IPS-NIHi11 (cell line): ENCODE data around the gene KCNH3.

Experiments used
- DNase-seq: peaks from one replicate; pipeline ENCODE4 v3.0.0; 2012; ENCODE audit warnings: mixed read lengths, low spot score

The KCNH3 gene

DNA sequence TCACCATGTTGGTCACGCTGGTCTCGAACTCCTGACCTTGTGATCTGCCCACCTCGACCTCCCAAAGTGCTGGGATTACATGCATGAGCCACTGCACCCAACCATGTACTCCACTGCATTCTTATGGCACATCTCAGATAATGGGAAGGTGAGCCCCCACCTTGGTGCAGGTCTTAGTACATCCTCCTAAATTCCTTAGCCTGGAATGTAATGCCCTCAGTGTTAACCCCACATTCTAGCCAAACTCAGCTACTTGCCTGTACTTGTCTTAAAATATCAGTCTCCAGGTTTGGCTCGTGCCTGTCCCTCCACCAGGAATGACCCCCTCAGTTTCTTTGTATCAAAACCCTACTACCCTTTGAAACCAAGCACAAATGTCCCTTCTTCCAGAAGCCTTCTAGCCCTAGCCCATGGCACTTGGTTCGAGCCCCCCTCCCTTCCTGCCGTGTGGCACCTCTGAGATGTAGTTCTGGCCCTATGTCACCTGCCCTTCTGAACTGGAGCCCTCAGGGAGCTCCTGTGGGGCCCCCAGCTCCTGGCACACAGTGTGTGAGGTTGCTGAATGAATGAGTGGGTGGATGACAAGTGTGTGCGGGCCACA lies 8.4 kb downstream of the KCNH3 start:
- DNase-seq: no peak

DNA sequence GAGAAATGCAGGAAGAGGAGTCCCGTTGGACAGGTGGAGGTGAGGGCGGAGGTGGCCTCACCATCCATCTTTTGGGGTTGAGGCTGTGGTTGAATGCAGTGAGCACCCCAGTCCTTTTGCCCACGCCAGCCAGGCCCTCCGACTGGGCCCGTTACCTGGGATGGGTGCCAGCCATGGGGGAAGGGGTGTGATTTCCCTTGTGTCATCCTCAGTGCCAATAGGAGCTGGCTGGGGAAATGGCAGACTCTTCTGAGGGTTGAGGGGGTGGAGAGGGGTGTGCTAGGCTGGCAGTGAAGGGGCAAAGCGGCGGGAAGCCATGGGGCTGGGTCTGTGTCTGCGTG lies 9.6 kb downstream of the KCNH3 start:
- no peak for DNase-seq

DNA sequence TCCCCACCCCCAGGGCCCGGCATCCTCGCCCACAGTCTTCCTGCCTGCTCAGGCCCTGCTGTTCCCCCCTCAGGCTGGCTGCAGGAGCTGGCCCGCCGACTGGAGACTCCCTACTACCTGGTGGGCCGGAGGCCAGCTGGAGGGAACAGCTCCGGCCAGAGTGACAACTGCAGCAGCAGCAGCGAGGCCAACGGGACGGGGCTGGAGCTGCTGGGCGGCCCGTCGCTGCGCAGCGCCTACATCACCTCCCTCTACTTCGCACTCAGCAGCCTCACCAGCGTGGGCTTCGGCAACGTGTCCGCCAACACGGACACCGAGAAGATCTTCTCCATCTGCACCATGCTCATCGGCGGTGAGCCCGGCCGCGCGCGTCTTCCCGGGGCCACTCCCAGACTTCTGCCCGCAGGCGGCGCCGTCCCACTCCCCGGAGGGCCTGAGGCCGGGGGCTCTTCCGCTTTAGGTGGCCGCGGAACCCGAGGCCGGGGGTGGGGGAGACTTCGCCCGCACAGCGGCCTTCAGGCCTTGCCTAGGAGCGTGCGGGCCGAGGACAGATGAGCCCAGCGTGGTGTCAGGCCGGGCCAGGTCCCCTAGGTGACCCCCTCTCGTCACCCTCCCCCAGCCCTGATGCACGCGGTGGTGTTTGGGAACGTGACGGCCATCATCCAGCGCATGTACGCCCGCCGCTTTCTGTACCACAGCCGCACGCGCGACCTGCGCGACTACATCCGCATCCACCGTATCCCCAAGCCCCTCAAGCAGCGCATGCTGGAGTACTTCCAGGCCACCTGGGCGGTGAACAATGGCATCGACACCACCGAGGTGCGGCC lies 10.2 kb downstream of the KCNH3 start:
- peak; percentile 82 for DNase-seq

DNA sequence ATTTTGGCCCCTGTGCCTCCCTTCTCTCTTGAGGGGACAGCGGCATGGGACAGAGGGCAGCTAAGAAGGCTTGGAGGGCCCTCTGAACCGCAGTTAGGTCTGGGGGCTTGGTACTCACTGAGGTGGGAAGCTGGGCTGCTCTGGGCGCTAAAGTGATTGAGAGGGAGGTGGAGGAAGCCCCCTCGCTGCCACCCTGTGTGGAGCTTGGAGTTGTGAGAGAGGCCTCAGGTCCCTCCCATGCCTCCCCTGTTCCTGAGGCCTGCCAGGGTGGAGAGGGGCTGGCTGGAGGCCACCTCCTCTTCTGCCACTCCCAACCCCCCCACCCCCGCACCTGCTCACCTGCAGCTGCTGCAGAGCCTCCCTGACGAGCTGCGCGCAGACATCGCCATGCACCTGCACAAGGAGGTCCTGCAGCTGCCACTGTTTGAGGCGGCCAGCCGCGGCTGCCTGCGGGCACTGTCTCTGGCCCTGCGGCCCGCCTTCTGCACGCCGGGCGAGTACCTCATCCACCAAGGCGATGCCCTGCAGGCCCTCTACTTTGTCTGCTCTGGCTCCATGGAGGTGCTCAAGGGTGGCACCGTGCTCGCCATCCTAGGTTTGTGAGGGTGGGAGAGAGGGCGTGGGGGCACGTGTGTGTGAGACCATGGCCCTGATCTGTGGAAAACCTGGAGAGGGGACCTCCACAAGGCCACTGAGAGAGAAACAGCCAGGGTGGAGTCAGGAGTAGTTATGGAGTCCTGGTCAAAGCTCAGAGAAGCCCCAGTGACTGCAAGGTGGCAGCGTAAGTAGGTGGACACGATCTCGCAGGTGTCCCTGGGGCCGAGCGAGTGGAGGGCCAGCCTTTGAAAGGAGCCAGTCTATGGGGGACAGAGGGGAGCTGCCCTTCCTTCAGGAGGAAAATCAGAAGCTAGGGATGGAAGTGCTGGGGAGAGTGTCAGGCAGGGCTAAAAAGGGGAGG lies 11.2 kb downstream of the KCNH3 start:
- DNase-seq: no peak

DNA sequence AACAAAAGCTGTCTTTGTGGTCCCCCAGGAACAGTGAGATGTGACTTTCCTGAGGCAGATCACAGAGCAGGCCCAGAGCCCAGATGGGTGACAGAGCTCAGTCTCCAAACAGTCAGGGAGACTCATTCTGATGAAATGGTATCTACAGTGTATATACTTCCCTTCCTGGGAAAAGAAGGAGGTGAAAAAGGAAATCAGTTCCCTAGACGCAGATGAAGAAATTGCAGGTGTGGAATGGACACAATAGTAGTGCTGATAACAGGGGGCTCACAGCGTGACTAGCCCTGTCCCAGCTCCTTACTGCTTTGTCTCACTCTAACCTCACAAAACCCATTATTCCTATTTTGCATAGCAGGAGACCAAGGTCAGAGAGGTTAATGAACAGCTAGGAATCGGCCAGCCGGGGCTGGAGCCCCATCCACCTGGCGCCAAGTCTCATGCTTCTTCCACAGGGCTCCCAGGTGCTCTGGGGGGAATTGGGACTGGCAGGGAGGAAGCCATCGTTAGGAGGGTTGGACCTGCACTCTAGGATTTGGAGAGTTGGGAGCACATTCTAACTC lies 11.9 kb downstream of the KCNH3 start:
- no peak for DNase-seq

DNA sequence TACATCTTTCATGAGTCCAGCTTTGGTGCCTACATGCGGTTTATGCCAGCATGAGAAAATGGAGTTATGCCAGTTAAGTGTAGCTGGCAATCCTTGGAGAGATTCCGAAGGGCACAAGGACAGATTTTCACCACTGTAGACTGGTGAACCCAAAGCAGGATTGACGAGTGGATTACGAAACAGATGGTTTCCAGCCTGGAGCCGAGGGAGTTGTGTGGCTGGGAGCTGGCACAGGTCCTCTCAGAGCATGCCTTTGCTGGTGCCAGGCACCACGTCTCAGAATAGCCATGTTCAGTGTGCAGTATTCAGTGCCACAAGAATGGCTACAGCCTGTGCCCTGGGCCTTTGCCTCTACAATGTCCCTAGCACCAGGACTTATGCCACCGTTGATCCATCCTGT lies 13.2 kb downstream of the KCNH3 start:
- no peak for DNase-seq

DNA sequence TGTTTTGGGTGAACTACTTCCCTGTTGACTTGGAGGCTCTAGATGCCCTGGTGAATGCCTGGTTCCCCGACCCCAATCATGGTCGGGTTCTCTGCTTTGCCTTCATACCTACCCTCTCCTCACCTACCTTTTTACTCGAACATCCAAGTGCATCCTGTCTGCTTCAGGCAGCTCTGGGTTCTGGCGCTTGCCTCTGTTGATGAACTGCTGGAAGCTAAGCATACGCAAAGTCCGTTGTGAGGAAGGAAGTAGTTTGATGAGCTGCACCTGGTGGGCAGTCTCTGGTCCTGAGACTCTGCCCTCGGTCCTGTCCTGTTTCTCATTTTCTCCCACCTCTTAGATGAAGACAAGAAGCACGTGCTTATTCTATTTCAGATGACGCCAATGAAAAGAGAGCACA lies 13.6 kb downstream of the KCNH3 start:
- no peak for DNase-seq

DNA sequence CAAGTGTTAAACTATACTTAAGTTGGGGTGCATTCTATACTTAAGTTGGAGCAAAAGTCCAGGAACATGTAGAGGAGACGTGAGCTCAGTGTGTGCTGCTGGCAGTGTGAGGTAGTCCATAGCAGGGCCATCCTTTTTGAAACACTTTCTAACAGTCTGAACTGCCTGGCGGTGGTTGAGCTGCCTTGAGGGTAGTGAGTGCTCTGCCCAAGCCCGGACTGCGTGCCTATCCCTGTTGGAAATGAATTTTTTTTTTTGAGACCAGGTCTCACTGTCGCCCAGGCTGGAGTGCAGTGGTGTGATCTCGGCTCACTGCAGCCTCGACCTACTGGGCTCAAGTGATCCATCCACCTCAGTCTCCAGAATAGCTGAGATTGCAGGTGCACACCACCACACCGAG lies 14.1 kb downstream of the KCNH3 start:
- DNase-seq: no peak

DNA sequence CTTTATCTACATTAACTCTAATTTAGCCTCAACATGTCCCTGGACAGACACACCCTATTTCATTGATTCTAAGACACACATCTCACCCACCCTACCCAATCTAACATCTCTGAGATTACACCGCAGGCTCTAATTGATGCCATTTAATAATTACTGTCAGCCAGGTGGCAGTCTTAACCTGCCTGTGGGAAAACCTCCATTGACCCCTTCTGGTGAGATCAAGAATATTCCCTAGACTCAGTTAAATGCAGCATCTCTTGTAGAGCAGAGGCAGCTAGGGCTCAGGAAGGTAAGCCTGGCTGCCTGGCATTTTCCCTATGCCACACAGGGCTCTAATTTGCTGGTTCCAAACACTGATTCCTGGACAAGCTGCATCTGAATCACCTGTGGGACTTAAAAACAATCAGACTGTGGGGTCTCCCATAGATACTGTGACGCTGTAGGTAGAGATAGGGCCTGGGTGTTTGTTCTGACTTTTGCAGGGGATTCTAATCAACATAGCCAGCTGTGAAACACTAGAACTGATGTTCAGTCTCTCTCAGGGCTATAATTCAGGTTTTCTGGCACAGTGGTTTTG lies 14.8 kb downstream of the KCNH3 start:
- DNase-seq: peak; percentile 73

DNA sequence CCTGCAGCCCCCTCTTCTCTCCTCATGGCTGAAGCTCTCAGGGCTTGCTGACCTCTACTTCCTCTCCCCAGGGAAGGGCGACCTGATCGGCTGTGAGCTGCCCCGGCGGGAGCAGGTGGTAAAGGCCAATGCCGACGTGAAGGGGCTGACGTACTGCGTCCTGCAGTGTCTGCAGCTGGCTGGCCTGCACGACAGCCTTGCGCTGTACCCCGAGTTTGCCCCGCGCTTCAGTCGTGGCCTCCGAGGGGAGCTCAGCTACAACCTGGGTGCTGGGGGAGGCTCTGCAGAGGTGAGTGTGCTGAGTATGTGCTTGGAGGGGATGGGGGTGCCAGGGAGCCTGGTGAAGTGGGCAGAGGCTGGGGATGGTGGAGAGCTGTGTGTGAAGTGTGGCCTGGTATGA lies 15.4 kb downstream of the KCNH3 start:
- no peak for DNase-seq

DNA sequence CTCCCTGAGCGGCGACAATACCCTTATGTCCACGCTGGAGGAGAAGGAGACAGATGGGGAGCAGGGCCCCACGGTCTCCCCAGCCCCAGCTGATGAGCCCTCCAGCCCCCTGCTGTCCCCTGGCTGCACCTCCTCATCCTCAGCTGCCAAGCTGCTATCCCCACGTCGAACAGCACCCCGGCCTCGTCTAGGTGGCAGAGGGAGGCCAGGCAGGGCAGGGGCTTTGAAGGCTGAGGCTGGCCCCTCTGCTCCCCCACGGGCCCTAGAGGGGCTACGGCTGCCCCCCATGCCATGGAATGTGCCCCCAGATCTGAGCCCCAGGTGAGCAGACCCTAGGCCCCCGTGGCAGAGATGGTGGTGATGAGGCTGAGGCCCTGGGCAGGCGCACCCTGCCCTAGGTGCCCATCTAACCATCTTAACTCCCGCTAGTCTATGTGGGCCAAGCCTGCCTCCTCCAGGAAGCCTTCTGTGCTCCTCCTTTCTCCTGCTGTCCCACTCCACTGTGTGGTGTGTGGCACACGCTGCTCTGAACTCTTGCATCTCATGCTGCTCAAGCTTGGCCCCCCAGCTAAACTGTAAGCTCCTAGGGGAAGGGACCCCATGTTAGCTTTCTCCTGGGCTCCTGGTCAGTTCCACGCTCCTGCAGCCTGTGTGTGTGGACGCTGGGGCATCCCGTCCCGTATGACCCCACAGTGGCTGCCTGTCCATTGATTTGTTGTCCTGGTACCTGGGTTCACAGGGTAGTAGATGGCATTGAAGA lies 17.0 kb downstream of the KCNH3 start:
- DNase-seq: no peak

DNA sequence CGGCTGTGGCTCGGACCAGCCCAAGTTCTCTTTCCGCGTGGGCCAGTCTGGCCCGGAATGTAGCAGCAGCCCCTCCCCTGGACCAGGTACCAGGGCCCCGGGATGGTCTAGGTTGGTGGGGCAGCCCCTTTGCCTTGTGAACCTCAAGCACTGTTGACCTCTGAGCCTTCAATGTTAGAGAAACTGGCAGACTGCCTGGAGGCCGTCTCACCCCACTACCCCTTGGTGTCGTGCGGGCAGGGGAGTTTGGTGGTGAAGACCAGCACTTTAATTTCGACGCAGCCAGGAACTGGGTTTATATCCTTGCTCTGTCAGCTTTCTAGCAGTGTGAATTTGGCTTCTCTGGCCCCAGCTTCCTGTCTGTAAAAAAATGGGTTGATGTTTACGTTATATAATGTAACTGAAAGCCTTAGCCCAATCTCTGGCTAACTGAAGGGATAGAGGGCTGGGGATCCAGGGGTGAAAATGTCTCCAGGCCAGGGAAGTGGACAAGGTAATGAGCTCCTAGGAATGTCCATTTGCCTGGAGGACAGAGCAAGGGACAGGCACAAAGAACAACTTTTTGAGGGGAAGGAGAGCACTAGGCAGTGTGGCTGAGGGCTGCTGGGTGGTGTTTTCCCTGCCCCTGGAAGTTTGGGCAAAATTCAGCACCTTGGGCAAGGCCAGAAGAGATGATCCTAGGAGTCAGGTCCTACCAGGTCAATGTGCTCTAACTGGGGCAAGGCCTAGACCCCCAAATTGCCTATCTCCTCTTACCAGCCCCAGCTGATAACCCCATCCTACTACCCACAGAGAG lies 17.8 kb downstream of the KCNH3 start:
- DNase-seq: no peak

DNA sequence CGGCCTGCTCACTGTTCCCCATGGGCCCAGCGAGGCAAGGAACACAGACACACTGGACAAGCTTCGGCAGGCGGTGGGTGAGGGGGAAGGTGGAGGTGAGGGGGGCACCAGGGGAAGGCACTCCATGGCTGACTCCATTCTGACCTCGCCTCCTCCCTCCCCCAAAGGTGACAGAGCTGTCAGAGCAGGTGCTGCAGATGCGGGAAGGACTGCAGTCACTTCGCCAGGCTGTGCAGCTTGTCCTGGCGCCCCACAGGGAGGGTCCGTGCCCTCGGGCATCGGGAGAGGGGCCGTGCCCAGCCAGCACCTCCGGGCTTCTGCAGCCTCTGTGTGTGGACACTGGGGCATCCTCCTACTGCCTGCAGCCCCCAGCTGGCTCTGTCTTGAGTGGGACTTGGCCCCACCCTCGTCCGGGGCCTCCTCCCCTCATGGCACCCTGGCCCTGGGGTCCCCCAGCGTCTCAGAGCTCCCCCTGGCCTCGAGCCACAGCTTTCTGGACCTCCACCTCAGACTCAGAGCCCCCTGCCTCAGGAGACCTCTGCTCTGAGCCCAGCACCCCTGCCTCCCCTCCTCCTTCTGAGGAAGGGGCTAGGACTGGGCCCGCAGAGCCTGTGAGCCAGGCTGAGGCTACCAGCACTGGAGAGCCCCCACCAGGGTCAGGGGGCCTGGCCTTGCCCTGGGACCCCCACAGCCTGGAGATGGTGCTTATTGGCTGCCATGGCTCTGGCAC lies 18.5 kb downstream of the KCNH3 start:
- no peak for DNase-seq

DNA sequence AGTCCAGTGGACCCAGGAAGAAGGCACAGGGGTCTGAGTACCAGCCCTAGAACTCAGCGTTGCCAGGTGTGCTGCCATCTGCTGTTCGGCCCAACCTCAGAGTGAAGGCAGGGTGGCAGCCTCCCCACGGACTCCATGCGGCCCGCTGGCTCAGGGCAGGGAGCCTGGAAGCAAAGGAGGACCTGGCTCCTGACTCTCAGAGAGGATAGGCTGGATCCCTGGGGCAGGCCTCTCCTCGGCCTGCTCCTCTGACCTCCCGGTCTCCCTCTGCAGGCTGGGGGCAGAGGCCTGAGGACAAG lies 19.0 kb downstream of the KCNH3 start:
- DNase-seq: no peak

DNA sequence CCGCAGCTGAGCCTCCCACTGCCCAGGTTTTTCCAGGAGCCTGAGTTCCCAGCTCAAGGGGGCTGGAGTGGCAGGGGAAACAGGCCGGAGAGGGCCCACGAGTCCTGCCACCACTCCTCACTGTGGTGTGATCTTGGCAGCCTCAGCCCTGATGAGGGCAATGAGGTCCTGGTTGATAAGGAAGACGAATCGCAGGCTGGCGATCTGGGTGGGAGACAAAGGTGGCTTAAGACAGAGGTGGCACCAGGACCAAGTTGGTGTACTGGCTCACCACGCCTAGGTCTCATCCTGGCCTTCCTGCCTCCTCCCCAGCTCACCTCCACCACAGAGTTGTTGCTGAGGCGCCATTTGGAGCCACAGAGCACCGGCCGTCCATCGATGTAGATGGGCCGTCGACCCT lies 19.7 kb downstream of the KCNH3 start:
- DNase-seq: no peak

DNA sequence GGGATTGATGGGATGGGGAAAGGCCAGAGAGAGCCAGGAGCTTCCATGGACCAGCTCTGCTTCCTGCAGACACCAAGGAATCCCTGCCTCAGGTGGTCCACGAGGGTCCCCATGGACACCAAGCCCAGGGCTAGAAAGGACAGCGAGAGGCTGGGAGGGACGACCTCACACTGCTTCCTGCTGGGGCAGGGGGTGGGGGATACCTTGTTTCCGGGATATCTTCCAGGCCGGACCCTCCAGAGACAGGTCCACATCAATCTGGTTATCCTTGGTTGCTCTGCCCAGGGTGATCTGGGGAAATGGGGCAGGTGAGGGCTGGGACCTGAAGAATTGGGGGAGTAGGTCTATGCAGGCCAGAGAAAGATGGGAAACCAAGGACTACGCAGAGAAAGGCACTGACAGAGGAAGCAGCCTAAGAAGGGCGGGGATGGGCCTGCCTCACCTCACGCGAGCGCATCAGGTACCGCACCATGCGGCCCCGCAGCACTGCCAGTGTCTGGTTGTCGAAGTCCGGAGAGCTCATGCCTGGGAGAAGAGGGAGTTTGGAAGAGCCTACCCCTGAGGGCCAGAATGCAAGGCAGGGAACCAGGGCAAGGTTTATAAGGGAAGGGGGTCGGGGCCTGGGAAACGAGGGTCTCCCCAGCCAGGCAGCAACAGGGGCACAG lies 20.3 kb downstream of the KCNH3 start:
- DNase-seq: no peak

DNA sequence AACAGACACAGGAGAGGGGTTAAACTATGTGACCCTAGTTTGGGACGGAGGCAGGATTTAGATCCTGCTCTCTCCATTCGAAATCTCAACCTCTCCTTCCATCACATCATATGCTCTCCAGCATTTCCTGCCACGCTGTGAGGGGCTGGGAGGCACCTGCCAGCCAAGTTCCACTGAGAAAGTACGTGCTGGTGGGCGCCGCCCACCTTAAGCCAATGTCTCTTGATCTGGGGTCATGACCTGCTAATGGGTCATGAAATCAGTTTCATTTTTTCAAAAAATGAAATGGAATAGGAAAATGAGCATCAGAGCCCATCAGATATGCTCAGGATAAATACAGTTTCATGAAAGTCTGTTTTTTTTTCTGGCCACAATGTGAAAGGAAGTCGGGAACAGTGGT lies 21.9 kb downstream of the KCNH3 start:
- no peak for DNase-seq

DNA sequence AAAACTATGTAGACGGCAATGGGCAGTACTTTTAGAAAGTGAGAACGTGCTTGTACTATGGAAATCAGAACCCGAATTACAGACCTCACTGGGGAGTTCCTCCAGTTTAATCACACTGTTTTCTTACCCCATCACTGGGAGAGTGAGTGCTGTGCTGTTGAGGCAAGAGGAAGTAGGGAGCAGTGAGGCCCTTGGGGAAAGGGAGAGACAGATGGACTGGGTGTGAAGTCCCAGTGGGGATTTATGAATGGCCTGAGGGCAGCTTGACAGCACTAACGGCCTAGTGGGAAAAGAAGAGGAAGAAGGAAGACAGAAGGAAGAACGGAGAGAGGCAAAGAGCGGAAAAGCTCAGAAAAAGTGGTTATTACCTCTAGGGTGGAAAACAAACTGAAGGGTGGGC lies 23.4 kb downstream of the KCNH3 start:
- DNase-seq: no peak

DNA sequence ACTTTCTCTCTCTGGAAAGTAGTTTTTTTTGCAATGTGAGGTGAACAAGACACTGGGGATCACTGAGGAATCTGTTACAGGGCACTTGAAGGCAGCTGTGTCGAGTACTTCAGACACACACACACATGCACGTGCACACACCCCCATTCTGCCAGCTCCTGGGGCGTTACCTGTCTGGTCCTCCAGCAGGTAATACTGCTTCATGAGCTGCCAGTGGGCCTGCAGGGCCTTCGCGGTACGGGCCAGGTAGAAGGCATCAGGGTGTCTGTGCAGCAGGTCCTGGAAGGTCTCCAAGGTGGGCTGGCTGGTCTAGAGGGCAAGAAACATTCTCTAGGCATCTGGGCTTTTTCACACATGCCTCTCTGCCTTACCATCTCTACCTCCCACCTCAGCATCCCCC lies 24.0 kb downstream of the KCNH3 start:
- no peak for DNase-seq
